Right lobe of liver (tissue), 4 donors: ENCODE data around the gene SNX14.

Experiments used
- POLR2A ChIP-seq: fragments of 450-650 bp; IDR thresholded peaks from one replicate; pipeline ENCODE4 v1.6.1; 2017; ENCODE audit warnings: antibody characterized with exemption, mild to moderate bottlenecking
- TF ChIP-seq, protein P1 (sequence below), 4 donors: fragments of 200-600 bp in 3 of 4; fragments of 450-650 bp in 1 of 4; IDR thresholded peaks; one replicate each; pipeline versions ENCODE4 v1.5.1 to v1.8.0; 2016 to 2022; ENCODE audit warnings: antibody characterized with exemption in 4 of 4, mild to moderate bottlenecking in 2 of 4
- donor health status: DM: no; HTN: no; CAD: no.
- donor health status: DM: no; HTN: no; CAD: no.
- donor health status: DM: no; HTN: yes; CAD: no.

DNA sequence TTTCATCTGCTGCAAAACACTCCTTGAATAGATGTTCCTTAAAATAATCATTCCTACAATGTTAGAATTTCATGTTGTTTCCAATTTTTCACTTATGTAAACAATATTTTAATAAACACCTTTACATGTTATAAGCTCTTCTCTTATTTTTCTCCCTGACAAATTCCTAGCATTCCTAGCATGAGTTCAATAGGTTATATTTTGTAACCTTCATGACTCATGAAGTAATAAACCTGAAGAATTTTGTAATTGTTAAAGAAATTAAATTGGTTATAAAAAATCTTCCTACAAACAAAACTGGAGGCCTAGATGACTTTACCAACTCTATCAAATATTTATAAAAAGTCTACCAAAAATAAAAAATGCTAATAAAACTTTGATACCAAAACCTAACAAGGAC, 77.5 kb downstream of the SNX14 start:
- TF ChIP-seq, protein P1, sequence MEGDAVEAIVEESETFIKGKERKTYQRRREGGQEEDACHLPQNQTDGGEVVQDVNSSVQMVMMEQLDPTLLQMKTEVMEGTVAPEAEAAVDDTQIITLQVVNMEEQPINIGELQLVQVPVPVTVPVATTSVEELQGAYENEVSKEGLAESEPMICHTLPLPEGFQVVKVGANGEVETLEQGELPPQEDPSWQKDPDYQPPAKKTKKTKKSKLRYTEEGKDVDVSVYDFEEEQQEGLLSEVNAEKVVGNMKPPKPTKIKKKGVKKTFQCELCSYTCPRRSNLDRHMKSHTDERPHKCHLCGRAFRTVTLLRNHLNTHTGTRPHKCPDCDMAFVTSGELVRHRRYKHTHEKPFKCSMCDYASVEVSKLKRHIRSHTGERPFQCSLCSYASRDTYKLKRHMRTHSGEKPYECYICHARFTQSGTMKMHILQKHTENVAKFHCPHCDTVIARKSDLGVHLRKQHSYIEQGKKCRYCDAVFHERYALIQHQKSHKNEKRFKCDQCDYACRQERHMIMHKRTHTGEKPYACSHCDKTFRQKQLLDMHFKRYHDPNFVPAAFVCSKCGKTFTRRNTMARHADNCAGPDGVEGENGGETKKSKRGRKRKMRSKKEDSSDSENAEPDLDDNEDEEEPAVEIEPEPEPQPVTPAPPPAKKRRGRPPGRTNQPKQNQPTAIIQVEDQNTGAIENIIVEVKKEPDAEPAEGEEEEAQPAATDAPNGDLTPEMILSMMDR (IDR thresholded peaks at IDR 0.05) = no peak
- no peak for TF ChIP-seq POLR2A
